NCI-H510A (cell line): ENCODE measurements around the gene MAD1L1.

ENCODE experiments used
- DNase-seq: peaks from one replicate; lab custom pipeline; 2025; lab: John Stamatoyannopoulos, UW

MAD1L1 gene

GRCh38 chr7:1815551-1816281 is 417.0 kb downstream of the MAD1L1 start:
- peak; percentile 49 for DNase-seq

- peak; percentile 84 for DNase-seq
Observed at GRCh38 chr7:1815051-1815481, 417.7 kb downstream of the MAD1L1 start.

- no peak for DNase-seq
Observed at GRCh38 chr7:1814089-1814811, 418.5 kb downstream of the MAD1L1 start.

GRCh38 chr7:1813394-1814088 is 419.2 kb downstream of the MAD1L1 start:
- no peak for DNase-seq

GRCh38 chr7:1812509-1813393 is 420.0 kb downstream of the MAD1L1 start:
- peak; percentile 36 for DNase-seq

- no peak for DNase-seq
Observed at GRCh38 chr7:1811850-1812508, 420.8 kb downstream of the MAD1L1 start.

GRCh38 chr7:1810961-1811849 is 421.5 kb downstream of the MAD1L1 start:
- DNase-seq: no peak

GRCh38 chr7:1810521-1810920 is 422.2 kb downstream of the MAD1L1 start:
- no peak for DNase-seq

GRCh38 chr7:1809601-1810258 is 423.0 kb downstream of the MAD1L1 start:
- DNase-seq: no peak

- DNase-seq: no peak
Observed at GRCh38 chr7:1809070-1809469, 423.7 kb downstream of the MAD1L1 start.

- DNase-seq: no peak
Observed at GRCh38 chr7:1807821-1808600, 424.7 kb downstream of the MAD1L1 start.

GRCh38 chr7:1806354-1806753 is 426.4 kb downstream of the MAD1L1 start:
- DNase-seq: no peak

- no peak for DNase-seq
Observed at GRCh38 chr7:1804310-1804709, 428.4 kb downstream of the MAD1L1 start.

GRCh38 chr7:1802899-1803298 is 429.8 kb downstream of the MAD1L1 start:
- no peak for DNase-seq

GRCh38 chr7:1800902-1801301 is 431.8 kb downstream of the MAD1L1 start:
- DNase-seq: no peak

GRCh38 chr7:1798191-1798590 is 434.6 kb downstream of the MAD1L1 start:
- no peak for DNase-seq

- DNase-seq: no peak
Observed at GRCh38 chr7:1794888-1795542, 437.7 kb downstream of the MAD1L1 start.

GRCh38 chr7:1787681-1788235 is 445.0 kb downstream of the MAD1L1 start:
- DNase-seq: no peak
